GM10266 (cell line): Measurements from ENCODE around the gene IGF2BP2.

Experiments
- DNase-seq: peaks from one replicate; pipeline ENCODE4 v3.0.0; 2012; ENCODE audit errors: extremely low spot score
- CTCF ChIP-seq: IDR thresholded peaks from 2 replicates; pipeline ENCODE4 v1.5.1; 2012; ENCODE audit warnings: mild to moderate bottlenecking, low read depth; ENCODE audit not compliant: control insufficient read depth, insufficient read depth; ENCODE audit errors: missing control alignments

IGF2BP2 gene

GRCh38 chr3:185632996-185633395 is 191.8 kb downstream of the IGF2BP2 start:
- no peak for TF ChIP-seq CTCF

GRCh38 chr3:185631508-185632206 is 193.2 kb downstream of the IGF2BP2 start:
- DNase-seq: no peak
- TF ChIP-seq CTCF: no peak

More at GRCh38 chr3:185632996-185633395, 191.8 kb downstream of the IGF2BP2 start:
- no peak for DNase-seq

GRCh38 chr3:185631108-185631507 is 193.7 kb downstream of the IGF2BP2 start:
- DNase-seq: no peak
- TF ChIP-seq CTCF: no peak

- no peak for TF ChIP-seq CTCF
- no peak for DNase-seq
Measured at GRCh38 chr3:185630182-185630622, 194.6 kb downstream of the IGF2BP2 start.

GRCh38 chr3:185629554-185630181 is 195.2 kb downstream of the IGF2BP2 start:
- no peak for TF ChIP-seq CTCF
- DNase-seq: peak; percentile 76

GRCh38 chr3:185625784-185626183 is 199.1 kb downstream of the IGF2BP2 start:
- DNase-seq: no peak
- no peak for TF ChIP-seq CTCF
